GM23338 (cell line): ENCODE measurements around the gene PDE7B. TPM values are rescaled to one million over a fixed set of nuclear protein-coding genes. Genes with fewer than 3 reads are reported as not detected.

Experiments
- ATAC-seq: fragments of 200-7000 bp; cut with Tn5 transposase; 3 replicates; pipeline ENCODE4 v1.9.1; 2020
- DNase-seq: peaks from one replicate; pipeline ENCODE4 v3.0.0-alpha.2; 2015; ENCODE audit warnings: low spot score
- H2AFZ ChIP-seq: fragments of 200-600 bp; sonication (generic); 2 replicates; pipeline ENCODE4 v1.8.0; 2016; ENCODE audit warnings: antibody characterized with exemption, mild to moderate bottlenecking, moderate library complexity
- H3F3A ChIP-seq: fragments of 200-600 bp; sonication (generic); replicated peaks from 2 replicates; pipeline ENCODE4 v1.8.0; 2017; ENCODE audit warnings: antibody characterized with exemption, mixed run types, low read depth
- H3K27ac ChIP-seq: fragments of 200-600 bp; sonication (generic); 2 replicates; pipeline ENCODE4 v1.6.1; 2016; ENCODE audit warnings: low read depth
- H3K27me3 ChIP-seq: fragments of 200-600 bp; sonication (generic); 2 replicates; pipeline ENCODE4 v1.8.0; 2016; ENCODE audit warnings: mild to moderate bottlenecking, mixed run types, moderate library complexity; ENCODE audit not compliant: insufficient read depth
- H3K36me3 ChIP-seq: fragments of 200-600 bp; sonication (generic); 2 replicates; pipeline ENCODE4 v1.8.0; 2016; ENCODE audit warnings: mild to moderate bottlenecking; ENCODE audit not compliant: insufficient read depth
- H3K4me1 ChIP-seq: fragments of 200-600 bp; sonication (generic); 2 replicates; pipeline ENCODE4 v1.8.0; 2016; ENCODE audit warnings: mild to moderate bottlenecking, moderate library complexity; ENCODE audit not compliant: insufficient read depth
- H3K4me2 ChIP-seq: fragments of 200-600 bp; sonication (generic); 2 replicates; pipeline ENCODE4 v1.7.1; 2017; ENCODE audit warnings: mixed run types
- H3K4me3 ChIP-seq: fragments of 200-600 bp; sonication (generic); 2 replicates; pipeline ENCODE4 v1.6.1; 2016; ENCODE audit warnings: mixed run types
- H3K79me2 ChIP-seq: fragments of 200-600 bp; sonication (generic); replicated peaks from 2 replicates; pipeline ENCODE4 v1.8.0; 2017; ENCODE audit warnings: mild to moderate bottlenecking; ENCODE audit not compliant: insufficient read depth
- H3K9me2 ChIP-seq: fragments of 200-600 bp; sonication (generic); 2 replicates; pipeline ENCODE4 v1.8.0; 2017; ENCODE audit not compliant: insufficient read depth
- H4K20me1 ChIP-seq: fragments of 200-600 bp; sonication (generic); replicated peaks from 2 replicates; pipeline ENCODE4 v1.8.0; 2017; ENCODE audit warnings: mild to moderate bottlenecking; ENCODE audit not compliant: insufficient read depth
- H3K27ac Mint-ChIP-seq: 2 replicates; pipeline ENCODE4 v1.8.0; 2020; ENCODE audit warnings: inconsistent platforms, mild to moderate bottlenecking, moderate library complexity, mixed read lengths
- H3K27me3 Mint-ChIP-seq: 3 replicates; pipeline ENCODE4 v1.8.0; 2022; ENCODE audit warnings: low read depth, mild to moderate bottlenecking, moderate library complexity, mixed read lengths, inconsistent platforms; ENCODE audit not compliant: insufficient read depth, poor library complexity
- H3K36me3 Mint-ChIP-seq: 3 replicates; pipeline ENCODE4 v1.8.0; 2021; ENCODE audit warnings: low read depth, mild to moderate bottlenecking, inconsistent platforms, moderate library complexity, mixed read lengths
- H3K4me1 Mint-ChIP-seq: 3 replicates; pipeline ENCODE4 v1.8.0; 2020; ENCODE audit warnings: mild to moderate bottlenecking, inconsistent platforms, mixed read lengths
- H3K4me3 Mint-ChIP-seq: 3 replicates; pipeline ENCODE4 v1.8.0; 2021; ENCODE audit warnings: moderate library complexity, mild to moderate bottlenecking, inconsistent platforms, mixed read lengths
- H3K9me3 Mint-ChIP-seq: 3 replicates; pipeline ENCODE4 v1.8.0; 2020; ENCODE audit warnings: moderate library complexity, mild to moderate bottlenecking, inconsistent platforms, mixed read lengths
- CREB1 ChIP-seq: fragments of 250-450 bp; sonication (Bioruptor Pico); IDR thresholded peaks from 2 replicates; pipeline ENCODE4 v1.5.0; 2020; ENCODE audit warnings: low read depth, mild to moderate bottlenecking, moderate library complexity
- CTCF ChIP-seq, 2 experiments: fragments of 200-600 bp in 1 of 2; sonication (generic) in 1 of 2; conservative IDR thresholded peaks; 2 replicates each; pipeline versions ENCODE4 v1.5.1 to v1.6.1; 2016 to 2017; ENCODE audit warnings: antibody characterized with exemption in 2 of 2, low read depth in 2 of 2, mild to moderate bottlenecking in 2 of 2, moderate library complexity in 1 of 2
- EZH2 ChIP-seq: fragments of 200-600 bp; sonication (generic); IDR thresholded peaks from one replicate; pipeline ENCODE4 v1.8.0; 2017; ENCODE audit warnings: antibody characterized with exemption, mild to moderate bottlenecking, low read depth; ENCODE audit not compliant: unreplicated experiment
- EZH2phosphoT487 ChIP-seq: fragments of 200-600 bp; sonication (generic); IDR thresholded peaks from one replicate; pipeline ENCODE4 v1.8.1; 2018; ENCODE audit warnings: antibody characterized with exemption; ENCODE audit not compliant: unreplicated experiment
- NANOG ChIP-seq: IDR thresholded peaks from 2 replicates; pipeline ENCODE4 v1.6.1; 2016; ENCODE audit warnings: antibody characterized with exemption, borderline replicate concordance
- POLR2AphosphoS5 ChIP-seq: IDR thresholded peaks from 2 replicates; pipeline ENCODE4 v1.6.1; 2016; ENCODE audit warnings: antibody characterized with exemption, low read depth
- STAT1 ChIP-seq: IDR thresholded peaks from one replicate; pipeline ENCODE4 v1.6.1; 2016; ENCODE audit warnings: antibody characterized with exemption; ENCODE audit not compliant: unreplicated experiment
- ZNF114 ChIP-seq: fragments of 250-450 bp; sonication (Bioruptor Pico); IDR thresholded peaks from 2 replicates; pipeline ENCODE4 v1.5.0; 2020; ENCODE audit warnings: mild to moderate bottlenecking, moderate library complexity
- ZNF331 ChIP-seq: fragments of 250-450 bp; sonication (Bioruptor Pico); IDR thresholded peaks from 2 replicates; pipeline ENCODE4 v1.5.0; 2020; ENCODE audit warnings: low read depth, mild to moderate bottlenecking, moderate library complexity
- polyA plus RNA-seq: library from polyadenylated mRNA; unstranded; fragments of >200 nt; fragmentation: Nextera tagmentation; extraction: Ambion mirVana; gene quantifications from 2 replicates; pipeline ENCODE4 v1.2.1, GENCODE V29; 2016
- total RNA-seq: library from RNA; depleted of rRNA; stranded (reverse); fragments of >200 nt; shearing (Covaris generic); gene quantifications from 2 replicates; pipeline ENCODE4 v1.2.3, GENCODE V29; 2014
- TF ChIP-seq, protein P1 (sequence below): fragments of 250-450 bp; sonication (Bioruptor Pico); IDR thresholded peaks from 2 replicates; pipeline ENCODE4 v1.5.0; 2020; ENCODE audit warnings: mild to moderate bottlenecking, moderate library complexity
- TF ChIP-seq, protein P2 (sequence below): IDR thresholded peaks from one replicate; pipeline ENCODE4 v1.6.1; 2018; ENCODE audit warnings: antibody characterized with exemption; ENCODE audit not compliant: unreplicated experiment

PDE7B gene
- total and polyA plus RNA-seq, 2 experiments from 2014 or later = 0.07 TPM; not detected in 1

GRCh38 chr6:135850882-135851281 is 619 bp upstream of the PDE7B start (continued):
- no peak for TF ChIP-seq STAT1
- TF ChIP-seq POLR2AphosphoS5 = no peak
- TF ChIP-seq, protein P1, sequence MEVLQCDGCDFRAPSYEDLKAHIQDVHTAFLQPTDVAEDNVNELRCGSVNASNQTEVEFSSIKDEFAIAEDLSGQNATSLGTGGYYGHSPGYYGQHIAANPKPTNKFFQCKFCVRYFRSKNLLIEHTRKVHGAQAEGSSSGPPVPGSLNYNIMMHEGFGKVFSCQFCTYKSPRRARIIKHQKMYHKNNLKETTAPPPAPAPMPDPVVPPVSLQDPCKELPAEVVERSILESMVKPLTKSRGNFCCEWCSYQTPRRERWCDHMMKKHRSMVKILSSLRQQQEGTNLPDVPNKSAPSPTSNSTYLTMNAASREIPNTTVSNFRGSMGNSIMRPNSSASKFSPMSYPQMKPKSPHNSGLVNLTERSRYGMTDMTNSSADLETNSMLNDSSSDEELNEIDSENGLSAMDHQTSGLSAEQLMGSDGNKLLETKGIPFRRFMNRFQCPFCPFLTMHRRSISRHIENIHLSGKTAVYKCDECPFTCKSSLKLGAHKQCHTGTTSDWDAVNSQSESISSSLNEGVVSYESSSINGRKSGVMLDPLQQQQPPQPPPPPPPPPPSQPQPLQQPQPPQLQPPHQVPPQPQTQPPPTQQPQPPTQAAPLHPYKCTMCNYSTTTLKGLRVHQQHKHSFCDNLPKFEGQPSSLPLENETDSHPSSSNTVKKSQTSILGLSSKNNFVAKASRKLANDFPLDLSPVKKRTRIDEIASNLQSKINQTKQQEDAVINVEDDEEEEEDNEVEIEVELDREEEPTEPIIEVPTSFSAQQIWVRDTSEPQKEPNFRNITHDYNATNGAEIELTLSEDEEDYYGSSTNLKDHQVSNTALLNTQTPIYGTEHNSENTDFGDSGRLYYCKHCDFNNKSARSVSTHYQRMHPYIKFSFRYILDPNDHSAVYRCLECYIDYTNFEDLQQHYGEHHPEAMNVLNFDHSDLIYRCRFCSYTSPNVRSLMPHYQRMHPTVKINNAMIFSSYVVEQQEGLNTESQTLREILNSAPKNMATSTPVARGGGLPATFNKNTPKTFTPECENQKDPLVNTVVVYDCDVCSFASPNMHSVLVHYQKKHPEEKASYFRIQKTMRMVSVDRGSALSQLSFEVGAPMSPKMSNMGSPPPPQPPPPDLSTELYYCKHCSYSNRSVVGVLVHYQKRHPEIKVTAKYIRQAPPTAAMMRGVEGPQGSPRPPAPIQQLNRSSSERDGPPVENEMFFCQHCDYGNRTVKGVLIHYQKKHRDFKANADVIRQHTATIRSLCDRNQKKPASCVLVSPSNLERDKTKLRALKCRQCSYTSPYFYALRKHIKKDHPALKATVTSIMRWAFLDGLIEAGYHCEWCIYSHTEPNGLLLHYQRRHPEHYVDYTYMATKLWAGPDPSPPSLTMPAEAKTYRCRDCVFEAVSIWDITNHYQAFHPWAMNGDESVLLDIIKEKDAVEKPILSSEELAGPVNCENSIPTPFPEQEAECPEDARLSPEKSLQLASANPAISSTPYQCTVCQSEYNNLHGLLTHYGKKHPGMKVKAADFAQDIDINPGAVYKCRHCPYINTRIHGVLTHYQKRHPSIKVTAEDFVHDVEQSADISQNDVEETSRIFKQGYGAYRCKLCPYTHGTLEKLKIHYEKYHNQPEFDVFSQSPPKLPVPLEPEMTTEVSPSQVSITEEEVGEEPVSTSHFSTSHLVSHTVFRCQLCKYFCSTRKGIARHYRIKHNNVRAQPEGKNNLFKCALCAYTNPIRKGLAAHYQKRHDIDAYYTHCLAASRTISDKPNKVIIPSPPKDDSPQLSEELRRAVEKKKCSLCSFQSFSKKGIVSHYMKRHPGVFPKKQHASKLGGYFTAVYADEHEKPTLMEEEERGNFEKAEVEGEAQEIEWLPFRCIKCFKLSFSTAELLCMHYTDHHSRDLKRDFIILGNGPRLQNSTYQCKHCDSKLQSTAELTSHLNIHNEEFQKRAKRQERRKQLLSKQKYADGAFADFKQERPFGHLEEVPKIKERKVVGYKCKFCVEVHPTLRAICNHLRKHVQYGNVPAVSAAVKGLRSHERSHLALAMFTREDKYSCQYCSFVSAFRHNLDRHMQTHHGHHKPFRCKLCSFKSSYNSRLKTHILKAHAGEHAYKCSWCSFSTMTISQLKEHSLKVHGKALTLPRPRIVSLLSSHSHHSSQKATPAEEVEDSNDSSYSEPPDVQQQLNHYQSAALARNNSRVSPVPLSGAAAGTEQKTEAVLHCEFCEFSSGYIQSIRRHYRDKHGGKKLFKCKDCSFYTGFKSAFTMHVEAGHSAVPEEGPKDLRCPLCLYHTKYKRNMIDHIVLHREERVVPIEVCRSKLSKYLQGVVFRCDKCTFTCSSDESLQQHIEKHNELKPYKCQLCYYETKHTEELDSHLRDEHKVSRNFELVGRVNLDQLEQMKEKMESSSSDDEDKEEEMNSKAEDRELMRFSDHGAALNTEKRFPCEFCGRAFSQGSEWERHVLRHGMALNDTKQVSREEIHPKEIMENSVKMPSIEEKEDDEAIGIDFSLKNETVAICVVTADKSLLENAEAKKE = no peak
- TF ChIP-seq ZNF114 (CRISPR knock-in tag) = no peak

- no peak overlapping the region for H3K27ac ChIP-seq
- H3K79me2 ChIP-seq = no peaks in the 10 kb centered on the region
- no peak overlapping the region for H2AFZ ChIP-seq
- 0 out of 2 replicates have a peak, but pooled peaks cover 5% of the 10 kb centered on the region for H3K4me1 ChIP-seq
- H3K9me3 Mint-ChIP-seq = no peaks in the 10 kb centered on the region
- H3K27me3 Mint-ChIP-seq = peaks cover 2% of the 10 kb centered on the region
- H3K4me3 Mint-ChIP-seq = no peak overlapping the region
- no peaks in the 10 kb centered on the region for H3K36me3 ChIP-seq
- no peaks in the 10 kb centered on the region; the same call in none of the 2 replicates for H3K9me2 ChIP-seq
- H4K20me1 ChIP-seq = no peaks in the 10 kb centered on the region
- DNase-seq = no peak
- no peak for ATAC-seq
- no peaks in the 10 kb centered on the region for H3K27me3 ChIP-seq
- H3F3A ChIP-seq = no peaks in the 10 kb centered on the region
- H3K36me3 Mint-ChIP-seq = no peaks in the 10 kb centered on the region
- H3K4me1 Mint-ChIP-seq = peaks cover 18% of the 10 kb centered on the region
- H3K27ac Mint-ChIP-seq = no peak overlapping the region
- H3K4me2 ChIP-seq = no peak overlapping the region
- no peak overlapping the region for H3K4me3 ChIP-seq
- TF ChIP-seq CTCF (conservative IDR thresholded peaks at IDR 0.05; ENCODE audit: low read depth in 2 of 2) (no peak), STAT1 (no peak), EZH2phosphoT487 (no peak), CREB1 (CRISPR knock-in tag) (no peak), NANOG (no peak), EZH2 (no peak), ZNF331 (CRISPR knock-in tag) (no peak)
- TF ChIP-seq, protein P2, sequence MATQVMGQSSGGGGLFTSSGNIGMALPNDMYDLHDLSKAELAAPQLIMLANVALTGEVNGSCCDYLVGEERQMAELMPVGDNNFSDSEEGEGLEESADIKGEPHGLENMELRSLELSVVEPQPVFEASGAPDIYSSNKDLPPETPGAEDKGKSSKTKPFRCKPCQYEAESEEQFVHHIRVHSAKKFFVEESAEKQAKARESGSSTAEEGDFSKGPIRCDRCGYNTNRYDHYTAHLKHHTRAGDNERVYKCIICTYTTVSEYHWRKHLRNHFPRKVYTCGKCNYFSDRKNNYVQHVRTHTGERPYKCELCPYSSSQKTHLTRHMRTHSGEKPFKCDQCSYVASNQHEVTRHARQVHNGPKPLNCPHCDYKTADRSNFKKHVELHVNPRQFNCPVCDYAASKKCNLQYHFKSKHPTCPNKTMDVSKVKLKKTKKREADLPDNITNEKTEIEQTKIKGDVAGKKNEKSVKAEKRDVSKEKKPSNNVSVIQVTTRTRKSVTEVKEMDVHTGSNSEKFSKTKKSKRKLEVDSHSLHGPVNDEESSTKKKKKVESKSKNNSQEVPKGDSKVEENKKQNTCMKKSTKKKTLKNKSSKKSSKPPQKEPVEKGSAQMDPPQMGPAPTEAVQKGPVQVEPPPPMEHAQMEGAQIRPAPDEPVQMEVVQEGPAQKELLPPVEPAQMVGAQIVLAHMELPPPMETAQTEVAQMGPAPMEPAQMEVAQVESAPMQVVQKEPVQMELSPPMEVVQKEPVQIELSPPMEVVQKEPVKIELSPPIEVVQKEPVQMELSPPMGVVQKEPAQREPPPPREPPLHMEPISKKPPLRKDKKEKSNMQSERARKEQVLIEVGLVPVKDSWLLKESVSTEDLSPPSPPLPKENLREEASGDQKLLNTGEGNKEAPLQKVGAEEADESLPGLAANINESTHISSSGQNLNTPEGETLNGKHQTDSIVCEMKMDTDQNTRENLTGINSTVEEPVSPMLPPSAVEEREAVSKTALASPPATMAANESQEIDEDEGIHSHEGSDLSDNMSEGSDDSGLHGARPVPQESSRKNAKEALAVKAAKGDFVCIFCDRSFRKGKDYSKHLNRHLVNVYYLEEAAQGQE = no peak
These were observed 1.2 kb downstream of the PDE7B start for GRCh38 chr6:135852746-135853145.
